Stomach (tissue), 9 donors: ENCODE measurements around the gene COL25A1. TPM values are rescaled to one million over a fixed set of nuclear protein-coding genes. Genes with fewer than 3 reads are reported as not detected.
"Not testable (repeated sequence)": the region's sequence is repeated elsewhere in the genome, so short reads cannot be mapped to it uniquely, and the experiment has no call there.

ENCODE experiments used
- DNase-seq, 2 donors: peaks; one replicate each; pipeline versions ENCODE4 v3.0.0 to v3.0.0-alpha.2; 2013 to 2019
- H3K27ac ChIP-seq, 5 donors: fragments of 200-600 bp in 4 of 5; sonication (generic) in 4 of 5; one replicate each; pipeline ENCODE4 v1.5.1; 2013 to 2019; ENCODE audit warnings: mild to moderate bottlenecking in 1 of 5, moderate library complexity in 1 of 5
- H3K27me3 ChIP-seq, 3 donors: fragments of 200-600 bp; sonication (generic); one replicate each; pipeline ENCODE4 v1.5.1; 2017 to 2019; ENCODE audit warnings: mixed run types in 1 of 3
- H3K36me3 ChIP-seq, 4 donors: fragments of 200-600 bp; sonication (generic); 1 replicate in 3 of 4; 2 replicates in 1 of 4; pipeline ENCODE4 v1.5.1; 2016 to 2019
- H3K4me1 ChIP-seq, 4 donors: fragments of 200-600 bp; sonication (generic); one replicate each; pipeline ENCODE4 v1.5.1; 2016 to 2019
- H3K4me3 ChIP-seq, 4 donors: fragments of 200-600 bp; sonication (generic) in 3 of 4; one replicate each; pipeline ENCODE4 v1.5.1; 2016 to 2019; ENCODE audit warnings: mild to moderate bottlenecking in 1 of 4
- H3K9me3 ChIP-seq, 4 donors: fragments of 200-600 bp; sonication (generic); one replicate each; pipeline ENCODE4 v1.5.1; 2016 to 2019
- CTCF ChIP-seq, 7 experiments: fragments of 450-650 bp in 4 of 7; fragments of 200-600 bp in 3 of 7; sonication (generic) in 3 of 7; IDR thresholded peaks; one replicate each; pipeline ENCODE4 v1.5.1; 2016 to 2019; ENCODE audit warnings: antibody characterized with exemption in 7 of 7, control low read depth in 2 of 7, mild to moderate bottlenecking in 1 of 7
- EP300 ChIP-seq: sonication (generic); formaldehyde crosslinking; IDR thresholded peaks from one replicate; pipeline ENCODE4 v1.6.1; 2017; ENCODE audit warnings: antibody characterized with exemption
- POLR2A ChIP-seq, 4 donors: fragments of 450-650 bp; IDR thresholded peaks; one replicate each; pipeline ENCODE4 v1.6.1; 2016; ENCODE audit warnings: antibody characterized with exemption in 4 of 4, control low read depth in 2 of 4, mild to moderate bottlenecking in 1 of 4, moderate library complexity in 1 of 4
- POLR2AphosphoS5 ChIP-seq, 3 donors: sonication (generic); formaldehyde crosslinking; IDR thresholded peaks; one replicate each; pipeline ENCODE4 v1.6.1; 2016; ENCODE audit warnings: antibody characterized with exemption in 3 of 3
- WGBS, 5 donors: extraction: QIAGEN DNeasy Blood & Tissue Kit in 3 of 5; methylation state at CpG; one replicate each; pipeline versions ENCODE4 v1.1.5 to v1.1.7; 2013 to 2018; 5-methylcytosine and 5-hydroxymethylcytosine counted together
- intact Hi-C: fragments of 100-400 bp; cut with DNase I; formaldehyde crosslinking; loops from one replicate; pipeline ENCODE4 v1.15.1; 2023; ENCODE audit warnings: low total_unique reads
- polyA plus RNA-seq, 3 donors: library from polyadenylated mRNA; stranded (reverse); fragments of 200-250 nt; gene quantifications; one replicate each; pipeline ENCODE4 v1.2.3, GENCODE V29; 2013
- total RNA-seq, 5 donors: library from RNA; depleted of rRNA; stranded (reverse); fragments of >200 nt; gene quantifications; one replicate each; pipeline versions ENCODE4 v1.1.0 to v1.2.3, GENCODE V29; 2014 to 2016
- donor health status: healthy with polysubstance abuse.
- donor health status: Bipolar disorder and iron deficiency.
- donor health status: healthy.

The COL25A1 gene
- total and polyA plus RNA-seq, 8 donors = 0.10 to 4.1 (median 1.5) TPM; not detected in 5

DNA sequence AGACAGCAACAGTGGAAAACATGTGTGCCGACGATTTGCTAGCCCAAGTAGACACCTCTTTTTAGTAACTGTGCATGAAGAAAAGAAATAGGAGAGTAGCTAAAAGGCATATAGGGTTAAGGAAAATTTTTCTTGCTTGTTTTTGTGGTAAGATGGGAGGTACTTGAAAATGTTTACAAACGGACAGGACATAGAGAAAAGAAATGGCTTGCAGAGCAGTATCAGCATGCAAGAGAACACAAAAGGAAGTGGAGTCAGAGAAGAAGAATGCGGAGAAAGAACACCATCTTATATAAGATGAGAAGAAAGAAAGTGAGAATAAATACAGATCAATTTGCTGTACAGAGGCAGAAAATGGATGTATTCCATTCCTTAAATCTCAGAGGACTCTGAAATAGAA is 275.9 kb downstream of the COL25A1 start:
- Histone ChIP-seq H3K36me3 (no peaks in the 10 kb centered on the region), H3K27me3 (no peaks in the 10 kb centered on the region), H3K9me3 (peaks cover 0 to 10% (median 6%) of the 10 kb centered on the region in 4 donors), H3K4me3 (no peak overlapping the region), H3K27ac (no peak overlapping the region), H3K4me1 (no peaks in the 10 kb centered on the region)
- intact Hi-C loops = no loop called here
- WGBS, 5 donors = 63 to 70% (median 68%) methylated on average over 4 of the region's 4 CpGs
- no peak for DNase-seq
- no peak for TF ChIP-seq CTCF (IDR thresholded peaks at IDR 0.05)
- TF ChIP-seq POLR2AphosphoS5 (IDR thresholded peaks at IDR 0.05) = no peak
- TF ChIP-seq POLR2A (IDR thresholded peaks at IDR 0.05) = no peak
- TF ChIP-seq EP300 = no peak

- Histone ChIP-seq H3K4me3 (no peak overlapping the region), H3K27ac (no peak overlapping the region), H3K4me1 (no peaks in the 10 kb centered on the region), H3K27me3 (no peaks in the 10 kb centered on the region), H3K9me3 (peaks cover 0 to 19% (median 13%) of the 10 kb centered on the region in 4 donors), H3K36me3 (no peaks in the 10 kb centered on the region)
- intact Hi-C loops = no loop called here
- 47 to 65% (median 54%) methylated on average over 3 of the region's 3 CpGs for WGBS, 5 donors
- no peak for DNase-seq
- TF ChIP-seq EP300 = no peak
- TF ChIP-seq POLR2AphosphoS5 (IDR thresholded peaks at IDR 0.05) = no peak
- TF ChIP-seq CTCF (IDR thresholded peaks at IDR 0.05) = no peak
- TF ChIP-seq POLR2A (IDR thresholded peaks at IDR 0.05) = no peak
Measured at GRCh38 chr4:109025471-109026076, 276.9 kb downstream of the COL25A1 start.

DNA sequence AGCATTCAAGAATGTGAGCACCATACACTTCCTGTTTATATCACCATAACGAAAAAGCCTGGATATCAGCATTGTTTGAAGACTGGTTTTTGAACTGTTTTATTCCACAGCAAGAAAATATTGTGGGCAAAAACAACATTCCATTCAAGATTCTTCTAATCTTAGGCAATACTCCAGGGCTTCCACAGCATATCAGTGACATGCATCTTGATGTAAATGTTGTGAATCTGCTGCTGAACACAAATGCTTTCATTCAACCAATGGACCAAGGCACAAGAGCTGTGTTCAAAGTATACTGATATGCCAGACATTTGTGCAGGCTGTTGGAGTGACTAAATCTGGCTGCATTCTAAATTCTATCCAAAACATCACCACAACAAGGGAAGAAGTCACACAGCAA is 279.5 kb downstream of the COL25A1 start:
- TF ChIP-seq POLR2A (IDR thresholded peaks at IDR 0.05) (no peak), CTCF (IDR thresholded peaks at IDR 0.05) (no peak), EP300 (no peak), POLR2AphosphoS5 (IDR thresholded peaks at IDR 0.05) (no peak)
- no peaks in the 10 kb centered on the region for H3K27me3 ChIP-seq
- H3K4me3 ChIP-seq = no peak overlapping the region
- intact Hi-C loops = no loop called here
- no peaks in the 10 kb centered on the region for H3K4me1 ChIP-seq
- 57 to 83% (median 65%) methylated on average over 1 of the region's 1 CpG for WGBS, 5 donors
- no peaks in the 10 kb centered on the region for H3K36me3 ChIP-seq
- H3K9me3 ChIP-seq = peaks cover 0 to 19% (median 13%) of the 10 kb centered on the region in 4 donors
- no peak overlapping the region for H3K27ac ChIP-seq
- DNase-seq = no peak

DNA sequence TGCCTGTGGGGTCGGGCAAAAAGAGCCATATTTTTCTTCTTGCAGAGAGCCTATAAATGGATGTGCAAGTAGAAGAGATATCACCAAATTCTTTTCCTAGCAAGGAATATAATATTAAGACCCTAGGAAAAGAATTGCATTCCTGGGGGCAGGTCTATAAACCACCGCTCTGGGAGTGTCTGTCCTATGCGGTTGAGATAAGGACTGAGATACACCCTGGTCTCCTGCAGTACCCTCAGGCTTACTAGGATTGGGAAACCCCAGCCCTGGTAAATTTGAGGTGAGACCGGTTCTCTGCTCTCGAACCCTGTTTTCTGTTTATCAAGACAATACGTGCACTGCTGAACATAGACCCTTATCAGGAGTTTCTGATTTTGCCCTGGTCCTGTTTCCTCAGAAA is 280.8 kb downstream of the COL25A1 start:
- H3K4me3 ChIP-seq, H3K27ac ChIP-seq, H3K4me1 ChIP-seq, H3K36me3 ChIP-seq, H3K27me3 ChIP-seq, intact Hi-C loops, DNase-seq: not testable (repeated sequence)
- WGBS, 5 donors = 91 to 97% (median 97%) methylated on average over 6 of the region's 6 CpGs
- peaks cover 0 to 20% (median 13%) of the 10 kb centered on the region in 4 donors for H3K9me3 ChIP-seq

DNA sequence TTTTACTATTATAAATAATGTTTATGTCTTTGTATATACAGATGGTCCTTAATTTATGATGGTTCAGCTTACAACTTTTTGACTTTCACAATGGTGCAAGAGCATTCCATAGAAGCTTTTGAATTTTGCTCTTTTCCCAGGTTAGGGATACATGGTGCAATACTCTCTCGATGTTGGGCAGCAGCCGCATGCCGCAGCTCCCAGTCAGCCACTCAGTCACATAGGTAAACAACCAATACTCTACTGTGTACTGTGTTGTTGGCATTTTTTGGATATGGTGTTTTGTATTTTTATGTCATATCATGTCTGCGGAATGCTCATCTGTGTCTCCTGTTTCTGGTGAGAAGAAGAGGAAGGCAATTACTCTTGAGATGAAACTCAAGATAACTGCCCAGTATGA is 281.6 kb downstream of the COL25A1 start:
- TF ChIP-seq POLR2AphosphoS5 (IDR thresholded peaks at IDR 0.05) (no peak), EP300 (no peak), POLR2A (IDR thresholded peaks at IDR 0.05) (no peak), CTCF (IDR thresholded peaks at IDR 0.05) (no peak)
- Histone ChIP-seq H3K27me3 (no peaks in the 10 kb centered on the region), H3K4me3 (no peak overlapping the region), H3K27ac (no peak overlapping the region), H3K36me3 (no peaks in the 10 kb centered on the region), H3K4me1 (no peaks in the 10 kb centered on the region), H3K9me3 (peaks cover 0 to 28% (median 15%) of the 10 kb centered on the region in 4 donors)
- 93 to 98% (median 97%) methylated on average over 4 of the region's 4 CpGs for WGBS, 5 donors
- no peak for DNase-seq
- intact Hi-C loops = no loop called here
